ENCODE data around the gene TSC2.
A peak's percentile ranks its signal among the peaks of the same experiment; 100 is the strongest.
"Not testable (repeated sequence)": the region's sequence is repeated elsewhere in the genome, so short reads cannot be mapped to it uniquely, and the experiment has no call there.

Gene TSC2

DNA sequence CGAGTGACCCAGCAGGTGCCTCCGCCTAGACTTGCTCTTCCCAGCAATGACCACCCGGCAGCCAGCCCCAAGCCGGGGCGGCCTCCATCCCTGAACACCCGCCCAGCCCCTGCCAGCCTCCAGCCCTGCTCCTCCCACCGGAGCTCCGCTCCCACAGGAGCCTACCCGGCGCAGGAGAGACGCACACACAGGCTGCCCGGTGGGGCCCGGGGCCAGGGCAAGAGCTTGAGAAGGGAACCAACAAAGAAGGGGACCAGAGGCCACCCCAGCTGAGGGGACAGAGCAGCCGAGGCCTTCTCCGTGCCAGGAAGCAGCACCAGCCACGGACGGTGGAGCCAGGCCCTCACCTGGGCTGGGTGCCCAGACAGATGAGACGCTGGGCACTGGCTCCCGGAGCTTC, 74.1 kb downstream of the TSC2 start:
- DNase-seq (ENCODE audit: low read depth in 3 of 3) = no peak

DNA sequence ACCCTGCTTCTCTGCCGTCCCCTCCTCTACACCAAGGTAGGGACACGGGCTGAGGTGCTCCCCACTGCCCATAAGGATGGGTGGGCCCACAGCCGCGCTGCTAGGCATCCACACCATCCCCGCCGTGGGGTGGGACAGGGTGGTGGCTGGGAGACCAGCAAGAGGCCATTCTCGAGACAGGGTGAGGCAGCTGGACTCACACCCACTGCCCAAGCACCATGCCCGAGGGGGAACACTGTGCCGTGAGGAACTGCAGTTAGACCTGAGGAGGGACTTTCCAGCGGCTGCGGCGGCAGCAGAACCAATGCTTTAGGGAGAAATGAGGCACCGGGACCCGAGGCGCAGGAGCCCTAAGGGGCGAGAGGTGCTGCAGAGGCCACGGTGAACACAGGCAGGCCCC, 74.6 kb downstream of the TSC2 start:
- DNase-seq (ENCODE audit: low read depth in 3 of 3) = no peak

DNA sequence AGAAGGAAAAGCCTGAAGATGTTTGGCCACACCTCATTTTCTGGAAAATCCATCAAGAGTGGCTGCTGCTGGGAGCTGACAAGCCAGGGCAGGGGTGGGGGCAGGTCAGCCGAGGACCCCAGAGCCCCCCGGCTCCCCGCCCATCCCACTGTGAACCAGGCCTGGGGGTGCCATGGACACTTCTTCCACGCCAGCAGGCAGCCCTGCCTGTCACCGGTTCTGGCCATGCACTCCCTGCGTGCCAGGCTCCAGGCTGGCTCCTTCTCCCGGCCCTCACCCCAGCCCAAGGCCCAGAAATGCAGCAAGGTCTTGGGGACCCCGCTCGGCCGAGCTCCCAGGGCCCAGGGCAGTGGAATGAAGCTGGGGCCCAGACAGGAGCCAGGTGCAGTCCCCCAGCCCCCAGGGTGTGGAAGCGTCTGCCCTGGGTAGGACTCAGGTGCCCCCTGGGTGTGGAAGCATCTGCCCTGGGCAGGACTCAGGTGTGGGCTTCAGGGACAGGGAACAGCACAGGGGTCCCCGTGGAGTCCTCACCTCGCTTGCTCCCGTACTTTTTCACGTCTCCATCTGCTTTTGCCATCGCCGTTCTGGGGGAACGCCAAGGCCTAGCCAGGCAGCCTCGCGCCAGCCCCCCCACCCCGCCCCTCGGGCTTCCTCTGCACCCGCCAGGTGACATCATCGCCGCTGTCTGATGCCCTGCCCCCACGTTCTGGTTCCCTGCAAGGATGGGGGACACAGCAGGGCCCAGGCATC, 75.3 kb downstream of the TSC2 start:
- not testable (repeated sequence) for DNase-seq (ENCODE audit: low read depth in 3 of 3)

DNA sequence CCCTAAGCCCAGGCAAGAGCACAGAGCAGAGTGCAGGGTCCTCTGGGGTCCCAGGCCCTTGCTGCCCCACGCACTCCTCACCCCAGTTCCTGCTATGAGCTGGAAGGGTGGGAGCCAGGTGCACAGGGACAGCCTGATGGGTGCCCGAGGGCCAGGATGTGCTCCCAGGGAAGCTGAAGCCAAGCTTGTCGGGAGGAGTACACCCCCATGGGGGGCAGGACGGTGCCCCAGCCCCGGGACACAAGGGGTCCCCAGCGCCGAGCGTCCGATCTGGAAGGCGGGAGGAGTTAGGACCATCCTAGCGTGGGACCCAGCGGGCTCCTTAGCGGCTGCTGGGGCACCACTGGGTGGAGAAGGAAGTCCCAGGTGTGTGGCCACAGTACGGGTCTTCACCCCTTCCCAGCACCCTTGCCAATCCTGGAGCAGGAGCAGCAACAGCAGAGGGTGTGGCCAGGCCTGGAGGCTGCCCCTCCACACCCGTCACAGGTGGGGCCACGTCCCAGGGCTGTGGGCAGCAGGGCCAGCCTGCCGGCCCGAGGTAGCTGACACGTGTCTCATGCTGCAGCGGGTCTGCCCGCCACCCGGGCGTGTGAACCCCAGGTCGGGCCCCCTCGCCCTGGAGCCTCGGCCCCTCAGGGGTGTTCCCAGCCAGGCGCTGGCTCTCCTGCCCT, 76.1 kb downstream of the TSC2 start:
- not testable (repeated sequence) for DNase-seq (ENCODE audit: low read depth in 3 of 3)

DNA sequence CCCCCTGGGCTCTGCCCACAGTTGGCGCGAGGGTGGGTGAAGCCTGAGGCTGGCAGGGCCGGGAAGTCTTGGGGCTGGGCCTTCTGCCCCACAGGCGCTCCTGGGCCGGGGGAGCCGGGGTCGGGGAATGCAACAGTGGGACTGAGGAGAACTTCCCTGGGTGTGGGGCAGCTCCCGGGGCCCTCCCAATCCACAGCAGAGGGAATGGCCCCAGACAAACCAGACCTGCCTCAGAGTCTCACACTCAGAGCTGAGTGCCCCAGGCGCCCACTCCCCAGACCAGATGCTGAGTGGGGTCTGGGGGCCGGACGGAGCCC, 76.5 kb downstream of the TSC2 start:
- DNase-seq (ENCODE audit: low read depth in 3 of 3) = not testable (repeated sequence)

DNA sequence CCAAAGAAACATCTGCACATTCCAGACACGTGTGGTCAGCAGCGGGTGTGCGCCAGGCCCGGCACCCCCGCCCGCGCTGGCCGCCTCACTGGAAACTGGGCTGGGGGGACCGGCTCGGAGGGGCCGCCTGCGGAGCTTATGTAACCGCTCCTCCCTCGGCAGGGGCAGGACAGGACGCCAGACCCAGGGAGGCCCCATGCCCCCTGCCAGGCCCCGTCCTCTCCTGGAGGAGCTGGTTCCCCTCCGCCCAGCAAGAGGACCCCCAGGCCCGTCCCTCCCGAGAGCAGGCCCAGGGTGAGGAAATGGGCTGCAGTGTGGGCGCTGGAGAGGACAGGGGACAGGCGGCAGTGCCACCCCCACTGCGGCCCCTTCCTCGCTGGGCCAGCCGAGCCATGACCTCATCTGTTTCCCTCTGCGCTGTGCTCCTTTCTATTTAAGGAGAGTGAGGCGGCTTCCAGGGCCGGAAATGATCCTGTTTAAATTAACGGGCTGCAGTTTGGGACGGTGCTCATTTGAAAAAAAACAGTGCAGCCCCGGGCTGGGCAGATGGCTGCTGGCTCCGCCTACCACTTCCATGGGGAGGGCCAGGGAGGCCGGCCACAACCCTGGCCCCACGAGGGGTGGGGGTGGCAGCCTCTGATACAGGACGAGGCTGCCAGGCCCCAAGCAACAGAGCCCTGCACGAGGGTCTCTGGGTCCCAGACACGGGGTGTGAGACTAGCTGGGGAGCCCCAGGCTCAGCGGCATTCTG, 77.1 kb downstream of the TSC2 start:
- DNase-seq (ENCODE audit: low read depth in 3 of 3) = not testable (repeated sequence)

DNA sequence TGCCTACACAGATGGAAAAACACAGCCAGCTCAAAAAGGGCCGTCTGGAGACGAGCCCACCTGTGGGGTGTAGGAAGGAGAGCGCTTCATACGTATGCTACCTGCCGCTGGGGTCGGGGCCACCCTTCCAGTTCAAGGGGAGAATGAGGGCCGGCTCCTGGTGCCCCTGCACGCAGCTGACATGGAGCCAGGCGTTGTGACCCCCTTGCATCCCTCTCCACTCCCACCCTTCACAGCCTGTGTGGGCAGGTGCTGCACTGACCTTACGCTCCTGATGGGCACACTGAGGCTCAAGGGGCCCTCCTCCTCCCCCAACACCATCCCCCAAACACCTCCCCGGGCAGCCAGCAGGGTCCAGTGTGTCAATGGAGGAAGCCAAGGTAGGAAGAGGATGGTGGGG, 77.8 kb downstream of the TSC2 start:
- DNase-seq (ENCODE audit: low read depth in 3 of 3) = not testable (repeated sequence)

DNA sequence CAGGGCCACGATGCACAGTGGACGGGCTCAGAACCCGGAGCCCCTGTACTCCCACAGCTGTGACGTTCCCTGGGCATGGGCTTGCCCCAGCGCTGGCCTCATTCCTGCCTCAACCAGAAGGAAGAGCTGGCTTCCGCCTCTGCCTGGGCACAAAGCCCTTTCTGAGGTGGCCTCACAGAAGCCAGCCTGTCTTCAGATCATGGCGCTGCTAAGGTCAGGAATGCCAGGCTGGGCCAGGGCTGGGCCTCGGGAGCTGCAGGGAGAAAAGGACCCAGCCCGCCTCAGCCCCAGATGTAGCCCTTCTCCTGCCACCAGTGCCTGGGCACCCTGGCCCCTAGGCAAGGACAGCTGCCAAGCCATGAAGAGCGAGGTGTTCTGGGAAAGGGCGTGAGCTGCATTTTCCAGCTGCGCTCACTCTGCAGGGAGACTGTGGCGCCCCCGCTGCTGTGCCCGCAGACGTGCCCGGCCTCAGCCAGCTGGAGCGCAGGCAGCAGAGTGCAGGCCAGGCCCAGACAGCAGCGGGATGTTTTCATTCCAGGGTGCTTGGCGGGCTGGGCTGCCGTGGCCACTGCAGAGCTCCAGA, 78.5 kb downstream of the TSC2 start:
- DNase-seq (ENCODE audit: low read depth in 3 of 3) = not testable (repeated sequence)

DNA sequence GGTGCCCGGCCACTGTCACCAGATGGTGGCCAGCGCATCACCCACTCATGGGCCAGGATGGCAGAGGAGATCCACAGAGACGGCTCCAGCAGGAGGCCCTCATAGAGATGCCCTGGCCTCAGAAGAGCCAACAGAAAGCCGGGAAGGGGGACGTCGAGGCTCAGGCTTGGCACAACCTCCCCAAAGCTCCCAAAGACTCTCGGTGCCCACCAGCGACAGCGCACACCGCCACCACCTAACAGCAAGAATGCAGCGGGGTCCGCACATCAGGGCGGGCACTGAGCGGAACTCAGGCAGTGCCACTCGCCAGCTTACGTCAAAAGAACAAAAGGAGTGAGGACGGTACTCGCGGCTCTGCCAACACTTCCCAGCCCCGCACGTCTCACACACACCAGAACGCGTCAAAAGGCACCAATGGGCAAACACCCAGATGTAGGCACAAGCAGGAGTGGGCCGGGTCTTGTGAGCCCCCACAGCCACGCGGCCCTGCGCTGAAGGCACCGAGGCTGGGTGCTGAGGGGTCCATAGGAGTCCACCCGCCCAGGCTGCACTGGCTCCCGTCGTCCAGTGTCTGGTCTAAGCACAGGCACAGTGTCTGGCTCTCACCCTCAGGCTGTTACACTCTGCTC, 79.3 kb downstream of the TSC2 start:
- DNase-seq (ENCODE audit: low read depth in 3 of 3) = not testable (repeated sequence)

DNA sequence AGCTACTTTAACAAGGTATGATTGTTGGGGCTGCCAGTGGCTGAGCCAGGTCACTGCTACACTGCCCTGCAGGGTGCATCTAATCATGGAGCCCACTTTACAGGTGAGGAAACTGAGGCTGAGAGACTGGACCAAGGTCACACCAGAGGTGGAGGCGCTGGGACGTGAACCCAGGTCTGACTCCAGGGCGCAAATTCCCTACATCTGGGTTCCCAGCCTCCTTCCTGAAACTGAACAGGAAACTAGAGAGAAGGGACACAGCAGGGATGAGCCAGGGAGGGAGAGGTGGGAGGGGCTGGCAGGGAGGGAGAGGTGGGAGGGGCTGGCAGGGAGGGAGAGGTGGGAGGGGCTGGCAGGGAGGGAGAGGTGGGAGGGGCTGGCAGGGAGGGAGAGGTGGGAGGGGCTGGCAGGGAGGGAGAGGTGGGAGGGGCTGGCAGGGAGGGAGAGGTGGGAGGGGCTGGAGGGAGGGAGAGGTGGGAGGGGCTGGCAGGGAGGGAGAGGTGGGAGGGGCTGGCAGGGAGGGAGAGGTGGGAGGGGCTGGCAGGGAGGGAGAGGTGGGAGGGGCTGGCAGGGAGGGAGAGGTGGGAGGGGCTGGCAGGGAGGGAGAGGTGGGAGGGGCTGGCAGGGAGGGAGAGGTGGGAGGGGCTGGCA, 80.0 kb downstream of the TSC2 start:
- DNase-seq (ENCODE audit: low read depth in 3 of 3) = peak in 1 of 3 experiments; percentile 39

DNA sequence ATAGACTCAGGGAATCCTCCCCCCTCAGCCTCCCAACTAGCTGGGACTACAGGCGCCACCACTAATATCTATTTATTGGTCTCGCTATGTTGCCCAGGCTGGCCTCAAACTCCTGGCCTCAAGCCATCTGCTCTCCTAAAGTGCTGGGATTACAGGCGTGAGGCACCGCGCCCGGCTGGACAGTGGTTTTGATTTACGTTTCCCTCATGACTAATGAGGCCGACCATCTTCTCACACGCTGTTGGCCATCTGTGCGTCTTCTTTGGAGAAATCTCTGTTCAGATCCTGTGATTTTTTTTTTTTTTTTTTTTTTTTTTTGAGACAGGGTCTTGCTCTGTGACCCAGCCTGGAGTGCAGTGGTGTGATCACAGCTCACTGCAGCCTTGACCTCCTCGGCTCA, 81.5 kb downstream of the TSC2 start:
- not testable (repeated sequence) for DNase-seq (ENCODE audit: low read depth in 3 of 3)

DNA sequence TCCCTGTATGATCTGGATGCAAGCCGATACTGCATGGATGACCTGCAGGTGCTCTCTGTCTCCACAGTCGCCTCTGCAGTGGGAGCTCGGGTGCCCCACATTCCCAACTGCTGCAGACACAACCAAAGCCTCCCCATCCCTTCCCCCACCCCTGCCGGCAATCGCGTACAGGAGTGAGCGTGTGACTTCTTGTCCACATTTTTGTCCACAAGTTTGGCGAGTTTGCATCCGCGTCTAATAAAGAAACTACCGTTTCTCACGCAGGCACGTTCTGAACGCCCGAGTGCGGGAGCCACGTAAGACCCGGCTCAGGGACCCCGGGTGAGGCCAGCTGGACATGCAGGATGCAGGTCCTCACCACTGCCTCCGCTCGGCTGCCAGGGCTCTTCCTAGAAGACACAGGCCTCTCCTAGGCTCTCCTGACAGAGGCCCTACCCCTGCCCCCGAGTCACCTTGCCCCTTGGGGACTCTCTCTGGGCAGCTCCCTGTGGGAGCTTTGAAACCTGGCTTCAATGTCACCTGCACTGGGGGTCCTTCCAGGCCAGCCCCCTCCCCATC, 82.2 kb downstream of the TSC2 start:
- DNase-seq (ENCODE audit: low read depth in 3 of 3) = not testable (repeated sequence)

DNA sequence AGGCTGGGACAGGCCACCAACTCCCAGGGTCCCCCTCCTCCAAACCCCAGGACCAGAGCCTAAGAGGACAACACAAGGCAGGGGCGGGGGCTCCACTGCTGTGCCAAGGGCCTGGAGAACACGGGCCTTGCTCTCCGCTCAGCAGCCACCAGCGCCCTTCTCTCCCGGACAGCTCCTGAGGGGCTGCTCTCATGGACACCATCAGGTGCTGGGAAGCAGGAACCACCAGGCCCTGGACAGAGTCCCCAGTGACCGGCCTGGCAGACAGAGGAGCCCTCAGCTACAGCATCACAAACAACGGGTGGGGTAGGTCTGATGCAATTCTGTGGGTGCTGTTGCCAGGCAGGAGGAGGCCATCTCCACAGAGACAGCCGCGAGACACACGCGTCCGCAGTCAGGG, 86.0 kb downstream of the TSC2 start:
- DNase-seq (ENCODE audit: low read depth in 3 of 3) = not testable (repeated sequence)

DNA sequence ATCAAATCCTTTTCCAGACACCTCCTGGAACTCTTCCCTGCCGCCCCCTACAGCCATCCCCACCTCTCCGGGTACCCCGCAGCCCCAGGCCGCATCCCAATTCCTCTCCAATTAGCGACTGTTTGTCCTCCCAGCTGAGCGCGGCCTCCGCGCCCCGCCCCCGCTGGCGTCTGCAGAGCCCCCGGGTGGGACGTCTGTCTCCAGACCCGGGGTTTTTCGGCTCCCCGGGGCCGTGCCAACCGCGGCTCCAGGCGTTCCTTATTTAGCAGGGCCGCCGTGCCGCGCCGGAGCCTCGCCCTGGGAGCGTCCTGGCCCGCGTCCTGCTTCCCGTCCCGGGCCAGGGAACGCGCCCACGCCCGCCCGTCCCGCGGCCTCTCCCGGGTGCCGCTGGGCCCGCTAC, 87.3 kb downstream of the TSC2 start:
- not testable (repeated sequence) for DNase-seq (ENCODE audit: low read depth in 3 of 3)

DNA sequence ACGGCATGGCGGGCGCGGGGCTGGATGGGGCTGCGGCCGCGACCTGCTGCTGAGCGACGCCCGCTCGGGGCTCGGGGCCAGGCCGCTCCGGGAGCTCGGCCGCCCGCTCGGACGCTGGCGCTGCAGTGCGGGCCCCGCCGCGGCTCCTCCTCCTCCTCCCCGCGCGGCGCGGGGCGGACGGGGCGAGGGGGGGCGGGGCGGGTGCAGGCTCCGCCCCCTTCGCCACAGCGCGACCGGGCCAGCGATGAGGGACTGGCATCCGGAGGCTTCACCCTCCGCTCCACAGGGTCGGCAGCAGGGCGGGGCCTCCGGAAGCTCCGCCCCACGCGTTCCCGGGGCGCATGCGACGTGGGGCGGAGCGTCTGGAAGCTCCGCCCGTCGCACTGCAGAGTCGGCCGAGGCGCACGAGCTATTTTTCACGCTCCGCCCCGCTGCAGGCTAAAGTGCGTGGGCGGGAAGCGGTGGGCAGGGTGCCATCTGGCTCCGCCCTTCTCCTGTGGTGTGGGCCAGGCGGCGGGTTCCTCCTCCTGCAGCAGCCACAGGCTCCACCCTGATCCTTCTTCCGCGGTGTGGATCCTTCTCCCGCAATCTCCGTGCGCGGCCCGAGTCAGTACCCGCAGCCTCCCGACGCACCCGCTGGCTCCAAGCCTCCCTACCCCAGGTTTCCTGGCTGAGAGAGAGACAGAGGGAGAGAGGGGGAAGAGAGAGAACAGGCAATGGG, 88.1 kb downstream of the TSC2 start, which contains the start of gene PKD1:
Gene PKD1 (minus strand): TSS at position 129 of the 721 bp plus-strand sequence. CDS start 209 bp downstream, outside the sequence.
- DNase-seq (ENCODE audit: low read depth in 3 of 3) = peak; percentile 96 to 99 (median 99)

Measured in stimulated activated CD4-positive, alpha-beta T cell treated with anti-CD3 and anti-CD28 coated beads, TNF-alpha, amount 100 ng/mL, for 24 hours (primary cell).